GM21515 (cell line): Measurements from ENCODE around the gene SOHLH2.

Experiments used
- ATAC-seq: cut with Tn5 transposase; IDR thresholded peaks from one replicate; pipeline ENCODE4 v1.9.1; 2021; ENCODE audit not compliant: unreplicated experiment

Gene SOHLH2

DNA sequence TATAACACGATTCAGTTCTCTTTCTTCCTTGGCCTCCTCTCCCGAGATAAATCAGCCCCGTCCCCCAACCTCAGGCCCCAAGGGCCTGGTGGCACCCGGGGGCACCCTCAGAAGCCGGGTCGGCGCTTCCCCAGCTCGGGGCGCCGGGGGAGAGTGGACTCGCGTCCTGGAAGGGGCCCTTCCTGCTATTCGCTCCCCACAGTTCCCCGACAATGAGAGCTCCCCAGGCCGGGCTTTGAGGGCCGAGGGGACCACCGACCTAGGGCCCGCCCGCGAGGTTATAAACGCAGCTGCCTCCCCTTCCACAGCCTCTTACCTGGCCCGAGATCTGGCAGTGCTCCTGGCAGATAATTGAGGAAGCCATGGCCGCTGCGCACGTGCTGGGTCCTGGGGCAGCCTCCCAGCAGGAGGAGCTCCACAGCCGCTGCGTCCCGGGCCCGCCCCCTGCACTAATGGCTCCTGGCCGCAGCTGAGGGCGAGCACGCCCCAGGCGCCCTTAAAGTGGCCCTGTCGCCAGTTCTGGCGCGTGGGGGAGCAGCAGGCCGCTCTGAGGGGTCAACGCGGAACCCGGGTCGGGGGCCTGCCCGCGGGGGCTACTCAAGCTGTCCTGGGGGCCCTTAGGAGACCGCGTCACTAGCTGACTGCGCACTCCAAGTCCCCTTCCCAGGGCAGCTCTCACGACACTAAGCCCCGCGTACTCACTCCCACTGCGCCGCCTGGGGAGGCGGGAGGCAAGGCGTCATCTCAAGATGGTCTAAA, at the start of gene SOHLH2:
SOHLH2 (minus strand) TSS at position 394 of the 759 bp plus-strand sequence; CDS start at position 364, 30 bp downstream.
- no peak for ATAC-seq

DNA sequence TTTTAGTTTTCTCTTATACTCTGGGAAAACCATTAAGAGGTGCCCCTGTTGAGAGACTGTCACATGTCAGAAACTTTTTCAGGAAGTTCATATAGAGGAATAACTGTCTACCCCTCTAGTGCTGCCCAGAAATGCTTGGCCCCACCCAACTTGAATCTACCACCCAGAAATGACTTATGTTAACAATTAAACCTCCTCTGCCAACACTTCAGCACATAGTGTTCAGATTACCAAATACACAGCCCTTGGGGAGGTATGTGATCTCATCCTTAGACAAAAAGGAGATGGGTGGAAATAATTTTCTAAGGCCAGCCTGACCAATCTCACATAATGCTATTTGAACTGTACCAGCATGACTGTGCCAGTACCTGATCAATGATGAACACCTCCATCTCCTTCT, 47.6 kb upstream of the SOHLH2 start:
- no peak for ATAC-seq

GRCh38 chr13:36261011-36261410, 46.7 kb upstream of the SOHLH2 start:
- no peak for ATAC-seq

DNA sequence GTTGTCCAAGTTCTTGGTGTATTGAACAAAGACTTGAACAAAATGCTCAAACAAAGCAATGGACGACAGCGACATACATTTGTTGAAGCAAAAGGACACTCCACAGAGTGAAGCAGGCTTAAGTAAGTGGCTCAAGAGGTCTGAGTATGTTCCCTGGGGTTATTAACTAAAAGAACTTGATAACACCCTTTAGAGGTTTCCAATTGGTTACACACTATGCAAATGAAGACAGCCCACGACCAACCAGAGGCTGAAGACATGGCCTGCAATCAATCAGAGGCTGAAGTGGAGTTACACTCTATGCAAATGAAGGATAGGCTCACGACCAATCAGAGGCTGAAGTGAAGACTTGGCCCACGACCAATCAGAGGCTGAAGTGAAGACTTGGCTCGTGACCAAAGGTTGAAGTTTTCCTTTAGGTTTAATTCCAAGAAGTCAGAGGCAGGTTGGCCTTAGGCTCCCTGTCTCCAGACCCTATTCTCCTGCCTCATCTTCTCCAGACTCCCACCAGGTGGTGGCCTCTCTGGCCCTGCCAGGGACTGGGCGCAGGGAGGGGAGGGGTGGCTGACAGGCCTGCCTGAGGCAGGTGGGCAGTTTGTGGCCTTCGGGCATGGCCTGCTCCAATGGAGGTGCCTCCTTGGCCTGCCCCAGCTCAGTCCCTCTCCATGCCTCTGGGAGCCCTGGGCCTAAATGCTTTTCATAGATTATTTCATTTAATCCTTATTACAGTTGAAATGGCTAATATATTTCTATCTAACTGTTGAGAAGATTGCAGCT, 45.2 kb upstream of the SOHLH2 start:
- no peak for ATAC-seq

GRCh38 chr13:36258831-36259230, 44.5 kb upstream of the SOHLH2 start:
- no peak for ATAC-seq

DNA sequence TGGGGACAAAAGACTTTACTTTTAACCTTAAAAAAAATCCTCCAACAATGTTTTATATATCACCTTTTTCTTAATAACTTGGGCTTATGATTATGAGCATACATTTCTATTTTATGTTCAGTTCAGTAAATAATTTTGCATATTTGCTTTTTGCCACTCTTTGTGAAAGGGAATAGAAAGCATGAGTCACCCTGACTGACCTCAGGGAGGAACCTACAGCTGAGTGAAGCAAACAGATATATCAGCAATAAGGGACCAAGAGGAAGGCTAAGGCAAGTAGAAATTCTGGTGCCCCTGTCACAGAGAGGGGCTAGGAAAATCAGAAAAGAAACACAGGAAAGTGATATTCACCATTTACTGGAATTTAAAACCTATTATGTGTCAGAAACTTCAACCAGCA, 37.2 kb upstream of the SOHLH2 start:
- no peak for ATAC-seq

DNA sequence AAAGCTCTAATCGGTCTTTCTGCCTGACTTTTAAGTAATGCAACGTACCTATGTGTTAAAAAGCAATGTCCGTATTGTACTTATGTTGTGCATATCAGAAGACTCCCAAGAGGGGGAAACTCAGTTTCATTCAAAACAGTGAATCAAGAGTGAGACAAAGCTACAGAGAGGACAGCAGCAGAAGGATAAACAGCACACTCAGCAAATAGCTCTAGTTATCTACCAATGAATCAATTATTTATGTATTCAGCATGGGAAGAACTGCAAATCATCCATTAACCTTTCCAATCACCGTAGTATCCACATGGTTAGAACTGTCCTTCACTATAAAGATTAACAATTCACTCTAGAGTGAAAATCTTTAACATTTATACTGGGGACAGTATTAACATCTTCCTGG, 36.7 kb upstream of the SOHLH2 start:
- ATAC-seq = no peak

- no peak for ATAC-seq
These were observed 34.3 kb upstream of the SOHLH2 start for GRCh38 chr13:36248700-36249099.

DNA sequence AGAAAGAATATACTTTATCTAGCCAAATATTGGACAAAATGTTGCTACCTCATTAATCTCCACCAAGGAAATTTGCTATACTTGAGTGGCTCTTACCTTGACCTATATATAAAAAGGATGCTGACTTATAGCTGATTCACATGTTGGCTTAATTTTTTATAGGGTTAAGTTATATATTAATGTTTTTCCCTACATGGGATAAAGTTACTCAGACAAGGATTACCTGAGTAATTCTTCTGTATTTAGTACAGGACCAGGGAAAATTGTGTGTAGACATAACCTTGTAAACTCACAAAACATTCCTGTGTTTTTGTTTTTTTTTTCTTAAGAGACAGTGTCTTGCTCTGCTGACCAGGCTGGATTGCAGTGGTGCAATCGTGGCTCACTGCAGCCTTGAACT, 30.6 kb upstream of the SOHLH2 start:
- no peak for ATAC-seq

GRCh38 chr13:36244073-36244472, 29.7 kb upstream of the SOHLH2 start:
- ATAC-seq = no peak

DNA sequence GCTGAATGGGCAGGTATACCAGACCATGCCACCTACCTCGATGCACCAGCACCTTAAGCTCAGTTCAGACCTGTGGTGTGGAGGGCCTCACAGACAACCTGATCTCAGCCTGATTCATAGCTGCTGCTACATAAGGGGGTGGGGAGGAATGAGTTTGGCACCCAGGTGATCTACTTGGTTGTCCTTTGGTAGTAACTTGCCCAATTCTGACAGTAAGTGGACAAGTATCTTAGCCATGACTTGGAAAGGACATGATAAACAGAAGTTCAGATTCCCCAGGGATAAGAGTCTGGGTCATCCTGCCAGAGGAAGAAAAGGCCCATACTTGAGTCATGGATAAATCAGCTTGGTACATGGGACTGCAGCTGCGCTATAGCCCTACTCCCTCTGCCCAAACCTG, 28.4 kb upstream of the SOHLH2 start:
- ATAC-seq = no peak

- no peak for ATAC-seq
These were observed 16.9 kb upstream of the SOHLH2 start for GRCh38 chr13:36231236-36231635.

GRCh38 chr13:36224730-36225129, 10.4 kb upstream of the SOHLH2 start:
- no peak for ATAC-seq

- no peak for ATAC-seq
These were observed 5.5 kb upstream of the SOHLH2 start for GRCh38 chr13:36219883-36220282.

DNA sequence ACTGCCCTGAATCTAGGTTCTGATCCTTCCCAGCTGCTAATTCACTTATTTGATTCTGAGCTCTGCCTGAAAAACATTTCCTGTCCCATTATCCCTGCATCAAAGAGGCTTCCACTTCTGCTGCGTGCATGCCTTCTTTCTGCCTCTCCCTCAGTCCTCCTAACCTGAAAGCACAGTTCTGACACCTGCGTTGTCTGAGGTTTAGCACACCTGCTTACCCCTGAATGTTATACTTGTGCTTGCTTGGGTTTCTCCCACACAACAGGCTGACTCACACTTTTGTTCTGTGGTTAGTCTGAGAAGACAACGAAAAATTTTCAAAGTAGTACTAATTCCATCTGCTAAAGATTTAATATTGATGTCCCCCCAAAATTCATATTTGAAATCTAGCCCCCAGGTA, 3.1 kb upstream of the SOHLH2 start:
- ATAC-seq = no peak

DNA sequence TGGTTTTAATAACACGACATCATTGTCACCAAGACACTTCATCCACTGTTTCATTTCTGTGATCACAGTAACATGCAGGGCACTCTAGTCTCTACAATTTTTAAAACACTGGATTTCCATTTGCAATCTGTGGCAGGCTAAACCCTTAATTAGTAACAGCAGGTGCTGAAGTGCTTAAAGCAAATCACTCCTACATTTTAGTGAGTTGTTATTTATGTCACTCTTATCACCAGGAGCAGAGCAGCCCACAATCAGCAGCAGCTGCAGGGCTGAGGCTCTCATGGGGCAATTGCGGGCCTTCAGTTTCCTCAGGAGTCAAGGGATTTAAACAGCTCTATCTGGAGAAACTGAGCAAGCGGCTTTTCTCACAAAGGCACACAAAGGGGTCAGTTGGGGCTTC, 1.6 kb downstream of the SOHLH2 start:
- ATAC-seq = no peak

DNA sequence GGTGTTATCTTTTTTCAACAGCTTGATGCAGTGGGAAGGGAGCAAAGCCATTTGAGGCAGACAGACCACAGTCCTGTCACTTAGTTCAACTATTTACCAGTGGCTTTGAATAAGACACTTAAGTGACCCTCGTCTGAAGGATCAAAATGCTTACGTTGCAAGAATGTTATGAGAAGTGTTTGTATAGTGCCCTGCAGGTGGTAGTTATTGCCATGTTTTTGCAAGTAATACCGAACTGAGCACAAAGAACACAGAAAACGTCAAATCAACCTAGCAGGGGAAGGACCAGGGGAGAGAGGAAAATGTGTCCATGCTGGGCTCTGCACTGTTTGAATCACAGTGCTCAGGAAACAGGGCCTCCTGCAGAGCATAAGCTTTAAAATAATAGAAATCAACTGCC, 2.8 kb downstream of the SOHLH2 start:
- no peak for ATAC-seq

DNA sequence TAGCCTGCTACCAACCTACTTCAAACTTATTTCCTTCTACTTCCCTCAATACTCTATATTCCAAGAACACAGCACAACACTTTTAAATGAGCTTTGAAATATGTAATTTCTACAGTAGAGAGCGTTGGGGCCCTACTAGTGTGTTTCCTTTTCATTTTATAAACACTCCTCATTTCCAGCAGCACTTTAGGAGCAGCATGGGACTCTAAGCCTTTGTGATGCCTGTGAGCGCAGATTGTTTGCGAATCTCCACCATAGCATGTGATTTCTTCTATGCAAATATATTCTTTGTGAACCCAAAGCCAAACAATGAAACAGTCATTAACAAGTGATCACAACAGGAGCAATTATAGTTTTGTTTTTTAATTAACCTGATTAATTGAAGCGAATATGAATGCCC, 3.6 kb downstream of the SOHLH2 start:
- no peak for ATAC-seq

- no peak for ATAC-seq
These were observed 6.7 kb downstream of the SOHLH2 start for GRCh38 chr13:36207672-36208071.

- no peak for ATAC-seq
These were observed 21.1 kb downstream of the SOHLH2 start for GRCh38 chr13:36193151-36193855.

GRCh38 chr13:36192166-36192565, 22.2 kb downstream of the SOHLH2 start:
- no peak for ATAC-seq

GRCh38 chr13:36190771-36191170, 23.6 kb downstream of the SOHLH2 start:
- ATAC-seq = no peak
